ENCODE data around the gene SLK. TPM values are rescaled to one million over a fixed set of nuclear protein-coding genes. Genes with fewer than 3 reads are reported as not detected.

Gene SLK
- total and polyA plus RNA-seq, 12 donors: 6.7 to 75.4 (median 30.6) TPM

DNA sequence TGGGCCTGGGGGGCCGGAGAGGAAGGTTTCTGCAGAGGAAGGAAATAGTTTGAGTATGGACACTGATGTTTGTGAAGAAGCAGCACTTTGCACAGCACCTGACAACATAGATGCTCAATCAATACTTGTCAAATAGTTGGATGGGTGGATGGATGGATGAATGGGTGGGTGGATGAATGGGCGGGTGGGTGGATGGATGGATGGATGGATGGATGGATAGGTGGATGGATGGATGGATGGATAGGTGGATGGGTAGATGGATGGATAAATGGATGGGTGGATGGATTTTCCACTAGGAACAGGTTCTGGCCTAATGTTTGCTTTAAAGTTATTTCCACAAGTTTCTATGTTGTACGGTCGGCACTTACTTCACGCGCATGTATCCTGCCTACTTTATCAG, 73.4 kb downstream of the SLK start:
- 32 to 84% (median 66%) methylated on average over 5 to 6 of the region's 6 CpGs for whole genome bisulfite sequencing, 4 donors
- H3K4me3 ChIP-seq: no peak overlapping the region
- no peaks in the 10 kb centered on the region for H3K4me1 ChIP-seq (replicated peaks in 1 of 2)
- H3K36me3 ChIP-seq (replicated peaks in 1 of 2): no peaks in the 10 kb centered on the region
- no peak for DNase-seq
- no peaks in the 10 kb centered on the region for H3K9me3 ChIP-seq (replicated peaks in 1 of 3)
- intact Hi-C loops (cut with DNase I): no loop called here
- H3K27ac ChIP-seq: no peak overlapping the region
- TF ChIP-seq POLR2A (IDR thresholded peaks at IDR 0.05) (no peak), CTCF (IDR thresholded peaks at IDR 0.05) (no peak)
- H3K27me3 ChIP-seq: no peaks in the 10 kb centered on the region

DNA sequence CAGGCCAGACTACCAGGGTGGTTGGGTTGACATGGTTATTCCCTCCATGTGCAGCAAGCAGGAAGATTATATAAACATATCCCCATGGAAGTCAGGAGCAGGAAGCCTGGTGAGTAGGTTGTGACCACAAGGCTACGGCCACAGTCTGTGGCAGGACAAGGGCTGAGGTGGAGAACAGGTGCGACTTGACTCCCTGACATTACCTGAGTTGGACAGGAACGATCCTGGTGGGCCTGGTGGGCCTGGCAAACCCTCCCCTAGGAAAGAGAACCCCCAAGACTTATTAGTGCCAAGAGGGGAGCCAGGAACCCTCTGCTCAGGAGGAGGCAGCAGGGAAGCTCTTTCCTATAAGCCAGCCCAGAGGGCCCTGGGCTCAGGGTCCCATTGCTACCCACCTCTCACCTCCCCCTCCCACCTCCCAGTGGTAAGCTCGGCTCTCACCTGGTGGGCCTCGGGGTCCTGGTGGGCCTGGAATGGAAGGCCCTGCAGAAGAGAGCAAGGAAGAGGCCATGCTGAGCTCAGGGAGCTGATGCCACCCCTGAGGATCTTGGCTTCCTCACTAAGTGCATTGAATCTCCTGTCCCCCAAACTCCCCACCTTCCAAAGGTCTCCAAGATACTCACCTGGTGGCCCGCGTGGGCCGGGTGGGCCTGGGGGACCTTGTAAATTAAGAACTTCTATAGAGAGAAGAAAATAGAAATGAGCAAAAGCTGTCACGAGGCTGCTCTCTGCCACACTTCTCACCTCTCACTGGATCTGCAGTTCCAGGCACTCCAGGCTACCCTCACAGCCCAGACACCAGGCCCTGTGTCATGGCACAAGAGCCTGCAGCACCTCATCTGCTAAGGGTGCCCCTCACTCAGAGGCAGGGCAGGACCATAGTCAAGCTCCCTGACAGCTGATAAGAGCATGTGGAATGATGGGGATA, 74.2 kb downstream of the SLK start:
- DNase-seq: peak in 2 of 7 donors; percentile 4 to 21
- TF ChIP-seq POLR2A (IDR thresholded peaks at IDR 0.05) (no peak), CTCF (IDR thresholded peaks at IDR 0.05) (no peak)
- H3K4me1 ChIP-seq (replicated peaks in 1 of 2): no peaks in the 10 kb centered on the region
- no peaks in the 10 kb centered on the region for H3K27me3 ChIP-seq
- 77 to 86% (median 84%) methylated on average over 5 to 9 of the region's 9 CpGs for WGBS, 4 donors
- no peak overlapping the region for H3K4me3 ChIP-seq
- H3K36me3 ChIP-seq (replicated peaks in 1 of 2): no peaks in the 10 kb centered on the region
- H3K27ac ChIP-seq: no peak overlapping the region
- no peaks in the 10 kb centered on the region for H3K9me3 ChIP-seq (replicated peaks in 1 of 3)
- intact Hi-C loops (cut with DNase I): no loop called here

GRCh38 chr10:104041891-104042535, 75.1 kb downstream of the SLK start:
- no peak for TF ChIP-seq CTCF (IDR thresholded peaks at IDR 0.05)
- no peak for TF ChIP-seq POLR2A (IDR thresholded peaks at IDR 0.05)
- 73 to 89% (median 87%) methylated on average over 14 of the region's 14 CpGs for WGBS, 4 donors
- H3K4me3 ChIP-seq: no peak overlapping the region
- no peaks in the 10 kb centered on the region for H3K4me1 ChIP-seq (replicated peaks in 1 of 2)
- peak in 1 of 7 donors; percentile 33 for DNase-seq
- H3K27ac ChIP-seq: no peak overlapping the region
- H3K36me3 ChIP-seq (replicated peaks in 1 of 2): no peaks in the 10 kb centered on the region
- H3K9me3 ChIP-seq (replicated peaks in 1 of 3): no peaks in the 10 kb centered on the region
- H3K27me3 ChIP-seq: no peaks in the 10 kb centered on the region
- intact Hi-C loops (cut with DNase I): no loop called here

DNA sequence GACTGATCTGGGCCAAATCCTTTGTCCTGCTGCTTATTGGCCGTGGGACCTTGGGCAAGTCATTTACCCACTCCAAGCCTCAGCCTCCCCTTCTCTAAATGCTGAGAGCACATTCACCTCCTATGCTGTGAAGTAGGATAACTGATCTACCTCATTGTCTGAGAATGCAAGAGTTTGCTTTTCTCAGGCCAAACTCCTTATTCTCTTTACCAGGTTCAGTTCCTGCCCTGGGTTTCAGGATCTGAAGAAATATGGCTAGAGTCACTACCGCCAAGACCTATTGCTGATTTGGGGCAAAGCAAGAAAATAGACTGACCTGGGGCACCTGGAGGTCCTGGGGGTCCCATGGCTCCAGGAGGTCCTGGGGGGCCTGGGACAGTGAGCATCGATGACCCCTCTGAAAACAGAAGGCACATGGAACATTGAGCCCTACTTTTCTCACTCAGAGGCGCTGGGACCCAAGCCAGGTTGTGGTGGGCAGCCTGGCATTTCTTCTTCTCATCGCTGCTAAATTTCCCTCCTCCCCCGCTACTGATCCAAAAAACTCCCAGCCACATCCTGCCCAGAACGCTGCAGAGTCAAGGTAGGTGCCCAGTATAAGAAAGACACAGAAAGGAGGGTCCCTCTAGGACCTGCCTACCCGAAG, 76.4 kb downstream of the SLK start:
- no peaks in the 10 kb centered on the region for H3K27me3 ChIP-seq
- DNase-seq: peak in 1 of 7 donors; percentile 21
- H3K36me3 ChIP-seq (replicated peaks in 1 of 2): no peaks in the 10 kb centered on the region
- H3K4me3 ChIP-seq: no peak overlapping the region
- TF ChIP-seq CTCF (IDR thresholded peaks at IDR 0.05) (no peak), POLR2A (IDR thresholded peaks at IDR 0.05) (no peak)
- intact Hi-C loops (cut with DNase I): no loop called here
- WGBS, 4 donors: 81 to 93% (median 84%) methylated on average over 6 to 8 of the region's 8 CpGs
- no peaks in the 10 kb centered on the region for H3K9me3 ChIP-seq (replicated peaks in 1 of 3)
- no peak overlapping the region for H3K27ac ChIP-seq
- H3K4me1 ChIP-seq (replicated peaks in 1 of 2): no peaks in the 10 kb centered on the region
